ENCODE results near the gene TRERF1. TPM values are rescaled to one million over a fixed set of nuclear protein-coding genes. Genes with fewer than 3 reads are reported as not detected.

Gene TRERF1
- polyA plus RNA-seq, 3 donors: 0.58 to 10.0 (median 2.0) TPM

DNA sequence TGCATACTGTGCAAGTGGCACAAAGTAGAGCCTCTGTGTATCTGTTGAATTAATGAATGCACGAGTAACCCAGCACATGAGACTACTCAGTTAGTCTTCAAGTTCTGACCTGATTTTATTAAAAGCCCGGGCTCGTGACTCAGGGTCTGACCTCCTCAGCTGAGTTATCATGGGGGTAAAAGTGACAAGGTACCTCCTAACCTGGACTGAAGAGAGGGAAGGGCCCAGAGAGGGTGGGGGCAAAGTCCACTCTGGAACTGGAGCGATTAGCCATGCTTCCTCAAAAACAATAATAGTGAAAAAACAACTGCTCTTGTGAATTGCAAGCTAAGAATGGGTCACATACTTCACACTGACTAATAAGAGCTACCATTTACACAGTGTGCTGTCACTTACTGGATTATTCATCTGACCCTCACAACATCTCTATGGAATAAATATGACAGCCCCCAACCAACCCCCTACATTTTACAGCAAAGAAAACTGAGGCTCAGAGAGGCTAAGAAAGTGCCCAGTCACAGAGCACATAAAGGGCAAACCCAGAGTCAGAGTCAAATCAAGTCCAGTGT lies 26.7 kb downstream of the TRERF1 start:
- H3K27ac ChIP-seq (ENCODE audit: low read depth in 1 of 2, low read length in 2 of 2): no peak overlapping the region
- H3K36me3 ChIP-seq (replicated peaks in 1 of 2; ENCODE audit: control insufficient read depth in 1 of 2, insufficient read depth in 2 of 2, low read length in 2 of 2): no peaks in the 10 kb centered on the region
- H3K4me1 ChIP-seq (ENCODE audit: control insufficient read depth in 1 of 2, insufficient read depth in 2 of 2, low read length in 2 of 2): peaks cover 19 to 22% of the 10 kb centered on the region in 2 donors
- no peak overlapping the region for H3K4me3 ChIP-seq (replicated peaks in 1 of 3; ENCODE audit: low read depth in 2 of 3, low read length in 3 of 3)
- H3K9me3 ChIP-seq (replicated peaks in 1 of 2; ENCODE audit: control insufficient read depth in 1 of 2, insufficient read depth in 1 of 2, low read length in 2 of 2): no peaks in the 10 kb centered on the region
- Mint-ChIP-seq H3K4me3 (no peak overlapping the region), H3K27me3 (ENCODE audit: low read depth in 3 of 3) (peaks cover 0 to 3% (median 2%) of the 10 kb centered on the region in 3 donors), H3K36me3 (peaks cover 23 to 32% of the 10 kb centered on the region in 2 donors), H3K9me3 (peaks cover 0 to 2% (median 0%) of the 10 kb centered on the region in 7 donors), H3K4me1 (peaks cover 34% of the 10 kb centered on the region), H3K27ac (peak overlapping the region in 1 of 7 donors; percentile 63)
- 100% methylated on average over 1 of the region's 4 CpGs for WGBS (ENCODE audit: insufficient coverage)
- intact Hi-C loops (cut with micrococcal nuclease): no loop called here
- TF ChIP-seq, protein P1, sequence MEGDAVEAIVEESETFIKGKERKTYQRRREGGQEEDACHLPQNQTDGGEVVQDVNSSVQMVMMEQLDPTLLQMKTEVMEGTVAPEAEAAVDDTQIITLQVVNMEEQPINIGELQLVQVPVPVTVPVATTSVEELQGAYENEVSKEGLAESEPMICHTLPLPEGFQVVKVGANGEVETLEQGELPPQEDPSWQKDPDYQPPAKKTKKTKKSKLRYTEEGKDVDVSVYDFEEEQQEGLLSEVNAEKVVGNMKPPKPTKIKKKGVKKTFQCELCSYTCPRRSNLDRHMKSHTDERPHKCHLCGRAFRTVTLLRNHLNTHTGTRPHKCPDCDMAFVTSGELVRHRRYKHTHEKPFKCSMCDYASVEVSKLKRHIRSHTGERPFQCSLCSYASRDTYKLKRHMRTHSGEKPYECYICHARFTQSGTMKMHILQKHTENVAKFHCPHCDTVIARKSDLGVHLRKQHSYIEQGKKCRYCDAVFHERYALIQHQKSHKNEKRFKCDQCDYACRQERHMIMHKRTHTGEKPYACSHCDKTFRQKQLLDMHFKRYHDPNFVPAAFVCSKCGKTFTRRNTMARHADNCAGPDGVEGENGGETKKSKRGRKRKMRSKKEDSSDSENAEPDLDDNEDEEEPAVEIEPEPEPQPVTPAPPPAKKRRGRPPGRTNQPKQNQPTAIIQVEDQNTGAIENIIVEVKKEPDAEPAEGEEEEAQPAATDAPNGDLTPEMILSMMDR (IDR thresholded peaks at IDR 0.05): no peak
- H4K20me1 ChIP-seq (ENCODE audit: insufficient read depth, low read length): peaks cover 33% of the 10 kb centered on the region
- no peaks in the 10 kb centered on the region for H3K27me3 ChIP-seq (ENCODE audit: control insufficient read depth in 2 of 2, insufficient read depth in 2 of 2, low read length in 2 of 2)
- H3K4me2 ChIP-seq (replicated peaks; ENCODE audit: extremely low read depth, low read length, poor library complexity, severe bottlenecking): no peak overlapping the region
- no peak overlapping the region for H3K9ac ChIP-seq (ENCODE audit: insufficient read depth, low read length, poor library complexity, severe bottlenecking)
- no peak for DNase-seq
- no peak overlapping the region for H2AFZ ChIP-seq (ENCODE audit: insufficient read depth, low read depth, low read length, poor library complexity, severe bottlenecking)
- H3K79me2 ChIP-seq (ENCODE audit: insufficient read depth, low read length): peaks cover 98% of the 10 kb centered on the region

DNA sequence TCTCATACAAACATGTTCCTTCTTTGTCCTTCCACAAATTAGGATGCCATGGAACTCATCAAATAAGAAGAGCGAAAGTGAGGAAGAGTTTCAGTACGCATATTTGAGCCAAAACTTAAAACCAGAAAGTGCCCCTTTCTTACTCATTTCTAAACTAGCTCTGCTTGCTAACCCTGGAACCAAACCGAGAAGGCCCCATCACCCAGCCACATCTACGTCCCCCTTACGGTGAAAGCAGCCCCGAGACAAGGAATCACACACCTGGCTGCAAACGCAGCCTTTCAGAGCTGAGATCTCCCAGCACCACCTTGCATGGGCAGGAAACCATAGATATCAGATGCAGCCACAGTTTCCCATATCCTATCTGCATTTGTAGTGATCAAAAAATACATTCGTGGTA lies 28.5 kb downstream of the TRERF1 start:
- TF ChIP-seq, protein P1 (IDR thresholded peaks at IDR 0.05): no peak
- peaks cover 0 to 2% (median 0%) of the 10 kb centered on the region in 7 donors for H3K9me3 Mint-ChIP-seq
- Histone ChIP-seq H2AFZ (ENCODE audit: insufficient read depth, low read depth, low read length, poor library complexity, severe bottlenecking) (no peak overlapping the region), H3K36me3 (replicated peaks in 1 of 2; ENCODE audit: control insufficient read depth in 1 of 2, insufficient read depth in 2 of 2, low read length in 2 of 2) (no peaks in the 10 kb centered on the region), H3K27me3 (ENCODE audit: control insufficient read depth in 2 of 2, insufficient read depth in 2 of 2, low read length in 2 of 2) (no peaks in the 10 kb centered on the region), H3K9me3 (replicated peaks in 1 of 2; ENCODE audit: control insufficient read depth in 1 of 2, insufficient read depth in 1 of 2, low read length in 2 of 2) (no peaks in the 10 kb centered on the region), H4K20me1 (ENCODE audit: insufficient read depth, low read length) (peaks cover 35% of the 10 kb centered on the region), H3K4me3 (replicated peaks in 1 of 3; ENCODE audit: low read depth in 2 of 3, low read length in 3 of 3) (no peak overlapping the region), H3K79me2 (ENCODE audit: insufficient read depth, low read length) (peaks cover 99% of the 10 kb centered on the region), H3K27ac (ENCODE audit: low read depth in 1 of 2, low read length in 2 of 2) (no peak overlapping the region), H3K4me2 (replicated peaks; ENCODE audit: extremely low read depth, low read length, poor library complexity, severe bottlenecking) (no peak overlapping the region), H3K9ac (ENCODE audit: insufficient read depth, low read length, poor library complexity, severe bottlenecking) (no peak overlapping the region), H3K4me1 (ENCODE audit: control insufficient read depth in 1 of 2, insufficient read depth in 2 of 2, low read length in 2 of 2) (peaks cover 6 to 12% of the 10 kb centered on the region in 2 donors)
- peaks cover 31% of the 10 kb centered on the region for H3K4me1 Mint-ChIP-seq
- peak overlapping the region in 1 of 7 donors; percentile 63 for H3K27ac Mint-ChIP-seq
- H3K4me3 Mint-ChIP-seq: no peak overlapping the region
- intact Hi-C loops (cut with micrococcal nuclease): no loop called here
- 70% methylated on average over 7 of the region's 8 CpGs for WGBS (ENCODE audit: insufficient coverage)
- DNase-seq: no peak
- peaks cover 0 to 2% (median 0%) of the 10 kb centered on the region in 3 donors for H3K27me3 Mint-ChIP-seq (ENCODE audit: low read depth in 3 of 3)
- peaks cover 18 to 24% of the 10 kb centered on the region in 2 donors for H3K36me3 Mint-ChIP-seq
